Muscle of arm (tissue), 12 donors: ENCODE measurements around the gene ILK. TPM values are rescaled to one million over a fixed set of nuclear protein-coding genes. Genes with fewer than 3 reads are reported as not detected.

Source experiments
- DNase-seq: peaks from one replicate; pipeline ENCODE4 v3.0.0-alpha.2; 2013
- polyA plus RNA-seq, 12 donors: library from polyadenylated mRNA; unstranded; fragments of 120-200 nt; gene quantifications; one replicate each; pipeline ENCODE4 v1.2.1, GENCODE V29; 2013; ENCODE audit not compliant: insufficient read length in 12 of 12

Gene ILK
- polyA plus RNA-seq, 12 donors, result 120 to 152 (median 136) TPM; not detected in 1

- no peak for DNase-seq
Measured at GRCh38 chr11:6602096-6602940, 1.3 kb upstream of the ILK start.

DNA sequence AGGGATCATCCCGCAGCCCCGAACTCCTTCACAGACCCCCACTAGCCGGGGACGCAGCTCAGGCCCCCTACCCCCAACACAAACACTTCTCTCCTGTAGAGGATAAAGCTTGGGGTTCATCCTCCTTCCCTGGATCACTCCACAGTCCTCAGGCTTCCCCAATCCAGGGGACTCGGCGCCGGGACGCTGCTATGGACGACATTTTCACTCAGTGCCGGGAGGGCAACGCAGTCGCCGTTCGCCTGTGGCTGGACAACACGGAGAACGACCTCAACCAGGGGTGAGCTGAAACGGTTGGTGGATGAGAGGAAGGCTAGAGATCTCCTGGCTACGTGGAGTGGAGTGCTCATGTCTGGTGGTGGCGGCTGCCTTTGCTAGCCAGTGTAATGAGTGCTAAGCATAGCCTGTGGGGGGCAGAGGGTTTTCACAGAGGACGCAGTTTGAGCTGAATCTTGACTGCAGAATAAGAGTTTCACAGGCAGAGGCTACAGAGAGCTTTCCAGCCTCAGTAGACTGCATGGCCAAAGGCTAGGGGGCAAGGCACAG lies 580 bp downstream of the ILK start:
- peak; percentile 67 for DNase-seq

DNA sequence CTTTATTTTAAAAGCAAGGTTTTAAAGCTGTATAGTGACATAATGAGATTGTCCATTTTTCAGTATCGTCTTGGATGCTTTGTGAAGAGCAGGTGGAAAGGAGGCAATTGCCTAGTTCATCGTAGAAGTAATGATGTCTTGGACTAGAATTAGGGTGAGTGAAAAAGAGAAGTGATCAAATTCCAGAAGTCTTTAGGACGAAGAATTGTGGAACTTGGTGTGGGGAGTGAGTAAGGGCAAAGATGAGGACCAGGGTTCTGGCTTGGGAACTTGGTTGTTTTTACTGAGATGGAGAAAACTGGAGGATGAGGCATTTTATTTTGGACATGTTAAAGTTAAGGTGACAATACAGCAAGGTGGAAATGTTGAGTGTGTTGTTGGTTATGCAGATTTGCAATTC lies 1.2 kb downstream of the ILK start:
- DNase-seq, result no peak

- DNase-seq, result peak; percentile 94
Measured at GRCh38 chr11:6606471-6607189, 3.1 kb downstream of the ILK start.

DNA sequence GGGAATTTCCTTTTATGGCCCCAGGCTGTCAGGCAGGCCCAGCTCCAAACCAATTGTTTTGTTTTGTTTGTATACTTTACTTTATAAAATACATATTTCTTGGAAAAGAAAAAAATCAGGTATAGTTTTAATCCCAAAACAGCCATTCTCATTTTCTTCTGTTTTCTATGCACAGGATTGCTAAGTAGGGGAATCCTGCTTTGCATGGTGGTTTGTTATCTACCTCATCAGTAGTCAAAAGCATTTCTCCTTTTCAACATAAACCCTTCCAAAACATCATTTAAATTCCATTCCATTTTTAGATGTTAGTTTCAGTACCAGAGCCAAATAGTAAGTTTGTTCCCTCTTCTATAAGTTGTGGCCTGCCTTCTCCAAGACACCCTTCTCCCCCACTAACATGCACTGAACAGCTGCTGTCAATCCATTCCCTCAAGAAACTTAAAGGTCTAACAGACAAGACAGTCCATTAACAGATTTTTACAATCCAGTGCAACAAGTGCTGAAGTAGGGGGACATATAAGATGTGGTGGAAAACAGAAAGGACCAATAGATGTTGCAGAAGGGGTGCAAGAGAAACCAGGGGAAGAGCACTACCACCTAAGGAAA lies 3.7 kb downstream of the ILK start:
- DNase-seq, result no peak

DNA sequence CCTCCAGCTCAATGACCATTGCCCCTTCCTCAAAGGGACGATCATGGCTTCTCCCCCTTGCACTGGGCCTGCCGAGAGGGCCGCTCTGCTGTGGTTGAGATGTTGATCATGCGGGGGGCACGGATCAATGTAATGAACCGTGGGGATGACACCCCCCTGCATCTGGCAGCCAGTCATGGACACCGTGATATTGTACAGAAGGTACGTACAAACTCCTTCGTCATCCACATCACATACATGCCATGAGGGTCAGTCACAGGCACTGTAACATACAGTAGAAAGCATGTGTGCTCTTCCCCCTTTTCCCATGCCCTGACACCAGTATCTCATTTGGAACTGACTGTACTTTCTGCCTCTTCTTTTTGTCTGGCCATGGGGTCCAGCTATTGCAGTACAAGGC lies 4.4 kb downstream of the ILK start:
- no peak for DNase-seq

GRCh38 chr11:6608726-6609501 lies 5.3 kb downstream of the ILK start:
- DNase-seq, result no peak

- no peak for DNase-seq
Measured at GRCh38 chr11:6609502-6610015, 6.0 kb downstream of the ILK start.

DNA sequence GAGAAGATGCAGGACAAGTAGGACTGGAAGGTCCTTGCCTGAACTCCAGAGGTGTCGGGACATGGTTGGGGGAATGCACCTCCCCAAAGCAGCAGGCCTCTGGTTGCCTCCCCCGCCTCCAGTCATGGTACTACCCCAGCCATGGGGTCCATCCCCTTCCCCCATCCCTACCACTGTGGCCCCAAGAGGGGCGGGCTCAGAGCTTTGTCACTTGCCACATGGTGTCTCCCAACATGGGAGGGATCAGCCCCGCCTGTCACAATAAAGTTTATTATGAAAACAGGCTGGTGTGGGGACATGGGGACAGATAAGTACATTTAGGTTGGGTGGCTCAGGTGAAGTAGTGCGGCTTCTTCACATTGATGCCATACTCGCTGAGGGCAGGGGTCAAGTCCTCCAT lies 7.0 kb downstream of the ILK start:
- DNase-seq, result no peak

GRCh38 chr11:6611092-6611962 lies 7.8 kb downstream of the ILK start:
- no peak for DNase-seq

- no peak for DNase-seq
Measured at GRCh38 chr11:6611963-6612212, 8.3 kb downstream of the ILK start.

- DNase-seq, result peak; percentile 94
Measured at GRCh38 chr11:6612213-6613041, 8.9 kb downstream of the ILK start, which contains the start of gene TAF10. TAF10 (minus strand) TSS chr11:6612216; CDS start chr11:6612189, 27 bp downstream.

DNA sequence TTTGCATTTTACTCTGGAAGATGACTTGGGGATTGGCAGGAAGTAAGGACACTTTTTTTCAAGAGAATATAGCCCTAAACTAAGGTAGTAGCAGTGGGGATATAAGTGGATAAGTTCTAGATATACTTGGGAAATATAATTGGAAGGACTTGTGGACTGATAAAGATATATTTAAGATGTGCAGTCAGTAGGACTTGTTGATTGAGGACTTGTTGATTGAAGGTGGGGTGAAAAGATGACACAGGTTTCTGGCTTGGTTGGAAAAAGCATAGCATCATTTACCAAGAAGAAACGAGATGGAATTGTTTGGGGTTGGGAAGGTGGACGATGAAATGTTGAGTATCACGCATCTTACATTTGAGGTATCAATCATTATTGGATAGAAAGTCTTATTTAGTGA lies 9.9 kb downstream of the ILK start:
- no peak for DNase-seq

DNA sequence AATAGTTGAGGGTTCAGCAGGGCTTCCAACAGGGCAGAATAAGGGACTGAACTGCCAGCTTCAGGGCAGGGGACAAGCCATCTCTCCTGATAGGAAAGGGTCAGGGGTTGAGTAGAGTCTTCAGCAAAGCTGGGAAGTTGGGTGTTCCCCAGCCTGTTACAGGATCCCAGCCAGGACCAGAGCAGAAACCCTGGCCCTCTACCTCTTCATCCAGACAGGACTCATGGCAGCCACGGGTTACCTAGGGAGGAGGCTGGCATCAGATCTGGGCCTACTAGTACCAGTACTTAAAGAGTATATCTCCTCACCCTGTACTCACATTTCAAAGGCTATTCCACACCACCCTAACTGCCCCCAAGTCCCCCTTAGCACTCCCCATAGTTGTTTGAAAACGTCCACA lies 10.9 kb downstream of the ILK start:
- DNase-seq, result no peak

GRCh38 chr11:6615046-6615445 lies 11.5 kb downstream of the ILK start:
- DNase-seq, result no peak

DNA sequence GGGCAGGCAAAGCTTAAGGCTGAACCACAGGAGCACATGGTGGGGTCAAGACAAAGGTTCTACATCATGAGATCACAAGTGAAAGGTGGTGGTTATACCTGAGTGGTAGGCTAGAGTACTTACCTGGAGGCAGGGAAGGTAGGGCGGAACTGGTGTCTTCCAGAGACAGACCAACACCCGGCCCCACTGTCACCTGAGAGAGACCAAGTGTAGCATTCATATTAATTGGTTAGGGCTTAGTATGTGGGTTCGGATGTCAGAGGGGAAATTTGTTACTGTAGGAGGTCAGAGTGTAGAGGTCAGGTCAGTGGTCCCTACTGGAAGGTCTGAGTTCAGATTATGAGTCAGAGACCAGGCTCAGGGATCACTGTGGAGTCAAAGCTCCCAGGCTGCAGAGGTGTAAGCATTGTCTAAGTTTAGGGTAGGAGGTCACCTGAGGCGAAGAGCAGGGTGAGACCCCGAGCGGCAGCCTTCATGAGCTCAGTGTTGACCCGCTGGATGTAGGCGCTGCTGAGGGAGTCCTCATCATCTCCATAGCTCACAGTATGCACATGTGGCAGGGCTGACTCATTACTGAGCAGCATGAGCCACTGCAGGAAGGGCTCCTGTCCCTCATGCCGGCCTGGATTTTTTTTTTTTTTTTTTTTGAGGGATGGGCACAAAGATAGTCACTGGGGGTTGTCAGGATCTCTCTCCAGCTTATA lies 12.5 kb downstream of the ILK start:
- no peak for DNase-seq

GRCh38 chr11:6616596-6617250 lies 13.1 kb downstream of the ILK start:
- DNase-seq, result no peak

- DNase-seq, result no peak
Measured at GRCh38 chr11:6617315-6617781, 13.8 kb downstream of the ILK start.
